K562 (cell line): ENCODE results near the gene SPIRE1. TPM values are rescaled to one million over a fixed set of nuclear protein-coding genes. Genes with fewer than 3 reads are reported as not detected.

Source experiments
- ATAC-seq: fragments of 200-7000 bp; cut with Tn5 transposase; 3 replicates; pipeline ENCODE4 v1.9.1; 2020; ENCODE audit warnings: moderate library complexity
- BruUV-seq: library from RNA; stranded (reverse); fragments of 400-500 nt; replicated peaks from 2 replicates; lab custom pipeline; 2021; lab: Mats Ljungman, UMichigan
- CTCF ChIA-PET: fragments of 300-600 bp; formaldehyde crosslinking; extraction: SDS; loops from one replicate; lab custom pipeline; 2021; ENCODE audit warnings: low intra/inter-chr PET ratio; lab: Yijun Ruan, JAX
- POLR2A ChIA-PET: fragments of 300-600, 350-650 bp; sonication (Branson Sonifier 250); formaldehyde crosslinking; extraction: SDS; loops from one replicate; lab custom pipeline; 2021; ENCODE audit warnings: antibody characterized with exemption, inconsistent platforms; lab: Yijun Ruan, JAX
- DNase-seq, 4 experiments: peaks; one replicate each; pipeline versions ENCODE4 v3.0.0 to v3.0.0-alpha.2; 2011 to 2018; ENCODE audit warnings: low spot score in 3 of 4, mixed read lengths in 3 of 4; ENCODE audit errors: extremely low read depth in 1 of 4
- FAIRE-seq: peaks from 2 replicates; lab custom pipeline; 2011; peaks lifted over from hg19 to GRCh38; lab: Jason Lieb, UNC
- H2AFZ ChIP-seq: 2 replicates; pipeline ENCODE4 v1.6.0; 2011; ENCODE audit warnings: low read depth, low read length, control low read depth, inconsistent platforms
- H3K27ac ChIP-seq: fragments of 200-600 bp; 3 replicates; pipeline ENCODE4 v1.8.0; 2011; ENCODE audit warnings: low read depth, mild to moderate bottlenecking, control low read depth, inconsistent platforms, low read length, moderate library complexity, mixed read lengths; ENCODE audit errors: extremely low read depth
- H3K27me3 ChIP-seq, 2 experiments: fragments of 300-600 bp in 1 of 2; 2 replicates in 1 of 2; 3 replicates in 1 of 2; pipeline versions ENCODE4 v1.6.0 to v1.8.0; 2011; ENCODE audit warnings: inconsistent platforms in 2 of 2, low read length in 2 of 2, mild to moderate bottlenecking in 1 of 2, mixed read lengths in 1 of 2, moderate library complexity in 1 of 2; ENCODE audit not compliant: control insufficient read depth in 2 of 2, insufficient read depth in 2 of 2
- H3K36me3 ChIP-seq: fragments of 300-600 bp; 3 replicates; pipeline ENCODE4 v1.8.0; 2011; ENCODE audit warnings: mild to moderate bottlenecking, low read length, inconsistent platforms; ENCODE audit not compliant: control insufficient read depth, insufficient read depth
- H3K4me1 ChIP-seq, 2 experiments: fragments of 200-600 bp in 1 of 2; replicated peaks in 1 of 2; 2 replicates in 1 of 2; 3 replicates in 1 of 2; pipeline versions ENCODE4 v1.5.1 to v1.8.0; 2011; ENCODE audit warnings: inconsistent platforms in 2 of 2, low read length in 2 of 2, mild to moderate bottlenecking in 1 of 2, mixed read lengths in 1 of 2, moderate library complexity in 1 of 2; ENCODE audit not compliant: control insufficient read depth in 2 of 2, insufficient read depth in 2 of 2
- H3K4me2 ChIP-seq: 2 replicates; pipeline ENCODE4 v1.6.1; 2011; ENCODE audit warnings: low read length, control low read depth, inconsistent platforms, mixed read lengths; ENCODE audit not compliant: insufficient read depth
- H3K4me3 ChIP-seq: fragments of 200-600 bp; sonication (generic), shearing (Covaris generic); 2 replicates; pipeline ENCODE4 v1.5.1; 2016; ENCODE audit warnings: control low read depth, inconsistent platforms
- H3K79me2 ChIP-seq: fragments of 200-600 bp; 3 replicates; pipeline ENCODE4 v1.8.0; 2011; ENCODE audit warnings: low read length, inconsistent platforms; ENCODE audit not compliant: control insufficient read depth, insufficient read depth
- H3K9ac ChIP-seq, 2 experiments: 2 replicates each; pipeline versions ENCODE4 v1.6.0 to v1.6.1; 2011; ENCODE audit warnings: low read depth in 2 of 2, low read length in 2 of 2, control low read depth in 1 of 2, inconsistent platforms in 1 of 2, mild to moderate bottlenecking in 1 of 2, mixed read lengths in 1 of 2; ENCODE audit not compliant: insufficient read depth in 1 of 2
- H3K9me1 ChIP-seq: one replicate; pipeline ENCODE4 v1.6.0; 2011; ENCODE audit warnings: inconsistent platforms, mild to moderate bottlenecking, low read length, moderate library complexity; ENCODE audit not compliant: control insufficient read depth, insufficient read depth
- H3K9me3 ChIP-seq: replicated peaks from 2 replicates; pipeline ENCODE4 v1.5.1; 2011; ENCODE audit warnings: low read depth, low read length, inconsistent platforms; ENCODE audit not compliant: control insufficient read depth, insufficient read depth
- H4K20me1 ChIP-seq: replicated peaks from 2 replicates; pipeline ENCODE4 v1.6.1; 2011; ENCODE audit warnings: low read length, inconsistent platforms, mixed read lengths; ENCODE audit not compliant: control insufficient read depth, insufficient read depth
- RAD21 ChIP-seq, 2 experiments: fragments of 250-450 bp in 1 of 2; fragments of 450-650 bp in 1 of 2; sonication (Bioruptor Pico) in 1 of 2; formaldehyde crosslinking in 1 of 2; IDR thresholded peaks in 1 of 2; conservative IDR thresholded peaks in 1 of 2; 2 replicates each; pipeline versions ENCODE4 v1.4.0 to v1.8.0; 2020 to 2022; ENCODE audit warnings: mild to moderate bottlenecking in 2 of 2, moderate library complexity in 1 of 2
- ZNF79 ChIP-seq: fragments of 250-450 bp; sonication (Bioruptor Pico); IDR thresholded peaks from 2 replicates; pipeline ENCODE4 v1.4.0; 2020; ENCODE audit warnings: low read depth, mild to moderate bottlenecking, moderate library complexity
- WGBS: fragments of 100-300 bp; shearing (Covaris generic); methylation state at CpG from one replicate; pipeline ENCODE4 v1.1.6; 2016; ENCODE audit warnings: low coverage, mixed read lengths; ENCODE audit not compliant: insufficient coverage; ENCODE audit errors: missing lambda C conversion rate; 5-methylcytosine and 5-hydroxymethylcytosine counted together
- in situ Hi-C: fragments of 300-500 bp; cut with MboI; formaldehyde crosslinking; loops from 4 replicates; pipeline ENCODE4 v1.15.0; 2018; ENCODE audit warnings: inconsistent platforms, mixed read lengths
- intact Hi-C: fragments of 100-400 bp; cut with micrococcal nuclease; formaldehyde crosslinking; loops from 2 replicates; pipeline ENCODE4 v1.14.2; 2022
- polyA plus RNA-seq, 8 experiments: library from polyadenylated mRNA; depleted of rRNA in 4 of 8; stranded (reverse) in 5 of 8; unstranded in 3 of 8; fragments of >200 nt; fragmentation: Nextera tagmentation in 2 of 8; fragmentation: Illumina TruSeq in 1 of 8; extraction: Ambion mirVana in 2 of 8; extraction: Trizol in 1 of 8; gene quantifications; 2 replicates each; pipeline versions ENCODE4 v1.2.1 to v1.2.3, GENCODE V29; 2011 to 2014; ENCODE audit warnings: inconsistent platforms in 1 of 8, missing spikeins in 1 of 8
- total RNA-seq, 7 experiments: library from RNA; depleted of rRNA in 6 of 7; stranded (reverse); fragments of >200 nt in 6 of 7; fragmentation: Illumina TruSeq in 2 of 7; extraction: Trizol in 2 of 7; gene quantifications; 2 replicates each; pipeline versions ENCODE4 v1.2.1 to v1.2.3, GENCODE V29; 2011 to 2021; ENCODE audit warnings: low replicate concordance in 1 of 7
- TF ChIP-seq, protein P1 (sequence below), 3 experiments: IDR thresholded peaks in 2 of 3; conservative IDR thresholded peaks in 1 of 3; 2 replicates each; pipeline ENCODE4 v1.5.1; 2011 to 2012; ENCODE audit warnings: low read length in 3 of 3, mild to moderate bottlenecking in 3 of 3, control low read depth in 2 of 3, improper control_type of control experiment in 1 of 3, inconsistent platforms in 1 of 3, low read depth in 1 of 3, mixed read lengths in 1 of 3, moderate library complexity in 1 of 3; ENCODE audit not compliant: insufficient read depth in 2 of 3

SPIRE1 gene
- total and polyA plus RNA-seq, 9 of the 15 experiments (the other 6 are each of a cell fraction or from before 2014, with no cell fraction given) = 2.9 to 14.0 (median 10.2) TPM

DNA sequence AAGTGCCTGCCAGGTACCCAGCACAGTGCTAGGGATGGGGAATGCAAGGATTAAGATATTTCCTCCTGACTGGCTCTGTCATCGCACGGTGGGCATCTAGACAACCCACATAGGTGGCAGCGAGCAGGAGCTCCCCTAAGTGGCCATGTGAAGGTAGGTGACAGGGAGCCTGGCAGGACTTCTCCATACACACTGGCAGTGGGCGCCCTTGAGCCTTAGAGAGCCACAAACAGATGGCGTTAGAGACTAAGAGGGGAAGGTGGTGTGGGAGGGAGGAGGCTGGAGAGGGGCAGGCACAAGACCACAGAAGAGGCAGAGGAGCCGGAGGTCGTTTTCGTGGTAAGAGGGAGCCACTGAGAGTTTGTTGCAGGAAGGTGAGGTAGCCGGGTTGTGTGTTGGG, 235.0 kb downstream of the SPIRE1 start:
- Histone ChIP-seq H3K4me1 (peaks cover 0 to 3% of the 10 kb centered on the region in 2 experiments; a peak in 2 of 5 replicates), H3K9me3 (no peaks in the 10 kb centered on the region), H3K9me1 (no peaks in the 10 kb centered on the region), H3K9ac (no peak overlapping the region), H3K27me3 (no peaks in the 10 kb centered on the region), H3K79me2 (no peaks in the 10 kb centered on the region), H2AFZ (no peak overlapping the region), H3K4me3 (no peak overlapping the region), H3K27ac (no peak overlapping the region), H3K36me3 (peaks cover 16% of the 10 kb centered on the region), H3K4me2 (no peak overlapping the region), H4K20me1 (no peaks in the 10 kb centered on the region)
- CTCF ChIA-PET = interaction anchor here (0.8 kb wide), 1 partner anchor 26 kb away, joined by 4 read pairs; no protein-coding TSS in a partner anchor
- no peak for DNase-seq
- no peak for FAIRE-seq
- intact Hi-C loops = no loop called here
- no TSS peak for BruUV-seq
- POLR2A ChIA-PET = interaction anchor here (0.6 to 1.1 kb wide), 3 partner anchors 10 to 228 kb away, joined by 3 to 5 read pairs (median 3); partner anchors contain the start of gene PRELID3A
- no peak for TF ChIP-seq ZNF79
- TF ChIP-seq, protein P1, sequence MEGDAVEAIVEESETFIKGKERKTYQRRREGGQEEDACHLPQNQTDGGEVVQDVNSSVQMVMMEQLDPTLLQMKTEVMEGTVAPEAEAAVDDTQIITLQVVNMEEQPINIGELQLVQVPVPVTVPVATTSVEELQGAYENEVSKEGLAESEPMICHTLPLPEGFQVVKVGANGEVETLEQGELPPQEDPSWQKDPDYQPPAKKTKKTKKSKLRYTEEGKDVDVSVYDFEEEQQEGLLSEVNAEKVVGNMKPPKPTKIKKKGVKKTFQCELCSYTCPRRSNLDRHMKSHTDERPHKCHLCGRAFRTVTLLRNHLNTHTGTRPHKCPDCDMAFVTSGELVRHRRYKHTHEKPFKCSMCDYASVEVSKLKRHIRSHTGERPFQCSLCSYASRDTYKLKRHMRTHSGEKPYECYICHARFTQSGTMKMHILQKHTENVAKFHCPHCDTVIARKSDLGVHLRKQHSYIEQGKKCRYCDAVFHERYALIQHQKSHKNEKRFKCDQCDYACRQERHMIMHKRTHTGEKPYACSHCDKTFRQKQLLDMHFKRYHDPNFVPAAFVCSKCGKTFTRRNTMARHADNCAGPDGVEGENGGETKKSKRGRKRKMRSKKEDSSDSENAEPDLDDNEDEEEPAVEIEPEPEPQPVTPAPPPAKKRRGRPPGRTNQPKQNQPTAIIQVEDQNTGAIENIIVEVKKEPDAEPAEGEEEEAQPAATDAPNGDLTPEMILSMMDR (IDR thresholded peaks at IDR 0.05 in 2 of 3, conservative IDR thresholded peaks at IDR 0.05 in 1 of 3; ENCODE audit: insufficient read depth in 2 of 3, low read depth in 1 of 3, low read length in 3 of 3) = peak in 2 of 3 experiments; percentile 38 to 52; a peak in 4 of 6 replicates
- peak in 1 of 2 experiments; percentile 33; a peak in 1 of 4 replicates for TF ChIP-seq RAD21 (CRISPR knock-in tag; conservative IDR thresholded peaks at IDR 0.05 in 1 of 2, IDR thresholded peaks at IDR 0.05 in 1 of 2)
- no peak for ATAC-seq
- 71% methylated on average over 9 of the region's 9 CpGs for WGBS
- in situ Hi-C loops = no loop called here
